NCI-H345 treated with DMSO at 0.1 percent for 48 hours (cell line): ENCODE data around the gene HACD4.
"Not testable (repeated sequence)": the region's sequence is repeated elsewhere in the genome, so short reads cannot be mapped to it uniquely, and the experiment has no call there.

ENCODE experiments used
- DNase-seq: peaks from one replicate; lab custom pipeline; 2025; ENCODE audit not compliant: unreplicated experiment; lab: John Stamatoyannopoulos, UW

HACD4 gene

DNA sequence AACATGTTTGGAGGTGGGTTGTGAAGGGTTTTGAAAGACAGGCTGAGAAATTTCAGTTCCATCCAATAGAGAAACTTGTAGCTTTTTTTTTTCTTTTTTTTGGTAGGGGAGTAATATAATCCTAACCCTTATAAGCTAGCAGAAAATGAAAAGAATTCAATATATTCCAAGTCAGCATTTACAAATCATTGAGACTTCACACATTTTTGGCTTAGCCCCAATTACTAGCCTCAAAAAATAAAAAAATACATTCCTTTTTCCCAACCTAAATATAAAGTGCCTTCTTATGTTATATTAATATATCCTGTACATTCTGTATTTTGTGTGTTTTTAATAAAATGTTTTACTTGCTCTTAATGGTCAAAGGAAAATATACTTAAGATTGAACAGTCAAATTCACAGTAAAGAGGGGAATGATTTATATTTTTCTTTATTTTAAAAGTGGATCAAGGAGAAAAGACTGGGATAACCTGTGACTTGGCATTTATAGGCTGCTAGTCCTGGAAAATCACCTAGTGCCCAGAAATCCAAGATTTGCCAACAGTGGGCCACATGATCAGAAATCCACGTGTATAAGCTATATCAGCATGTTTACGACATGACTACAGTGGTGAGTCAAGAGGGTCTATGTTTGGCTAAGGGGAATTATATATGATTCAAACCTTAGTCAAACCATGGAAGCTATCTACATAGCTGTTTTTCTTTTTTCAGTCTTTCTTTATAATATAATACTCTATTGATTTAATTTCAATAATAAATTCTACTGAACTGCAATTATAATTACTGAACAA, 14.5 kb downstream of the HACD4 start:
- no peak for DNase-seq

DNA sequence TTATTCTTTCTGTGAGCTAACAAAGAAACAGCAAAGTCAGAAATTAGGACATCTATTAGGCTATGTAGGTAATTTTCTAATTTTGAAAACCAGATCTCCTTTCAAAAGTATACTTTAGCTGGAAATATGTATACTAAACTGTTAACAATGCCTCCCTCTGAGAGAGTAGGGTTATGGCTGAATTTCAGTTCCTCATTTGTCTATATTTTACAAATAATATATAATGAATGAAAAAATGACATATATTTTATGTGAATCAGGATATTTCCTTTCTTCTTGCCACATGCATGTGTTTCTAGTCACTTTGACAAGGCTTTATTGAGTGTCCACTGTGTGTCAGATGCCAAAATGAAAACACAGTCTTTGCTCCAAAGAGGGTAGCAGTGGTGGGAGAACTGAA, 15.4 kb downstream of the HACD4 start:
- no peak for DNase-seq

DNA sequence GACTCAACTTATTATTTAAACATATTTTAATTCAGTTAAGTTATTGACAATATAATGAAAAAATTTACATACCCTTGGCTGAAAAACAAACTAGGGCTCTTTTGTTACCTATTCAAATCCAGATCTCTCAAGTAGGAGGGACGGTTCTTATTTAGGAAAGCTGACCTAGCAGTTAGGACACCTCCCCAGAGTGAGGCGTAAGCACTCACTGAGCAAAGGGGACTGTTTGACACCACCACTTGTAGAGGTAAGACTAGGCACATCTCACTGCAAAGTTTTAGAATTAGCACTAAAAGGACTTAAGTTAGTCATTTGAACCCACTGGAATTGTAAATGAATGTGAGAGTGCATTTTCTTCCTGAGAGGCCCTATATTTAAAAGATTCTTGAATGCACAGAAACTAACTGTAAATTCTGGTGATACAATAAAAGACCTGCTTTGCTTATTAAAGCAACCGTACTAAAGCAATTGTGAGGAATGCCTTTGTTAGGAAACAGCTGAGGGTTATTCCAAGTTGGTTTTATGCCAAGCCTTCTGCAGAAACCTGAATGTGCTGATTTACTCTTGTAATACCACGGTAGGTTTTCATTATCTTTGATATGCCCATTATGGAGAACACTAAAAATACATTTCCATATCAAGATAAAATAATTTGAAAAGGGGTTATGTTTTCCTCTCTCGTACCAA, 16.2 kb downstream of the HACD4 start:
- peak; percentile 15 for DNase-seq

DNA sequence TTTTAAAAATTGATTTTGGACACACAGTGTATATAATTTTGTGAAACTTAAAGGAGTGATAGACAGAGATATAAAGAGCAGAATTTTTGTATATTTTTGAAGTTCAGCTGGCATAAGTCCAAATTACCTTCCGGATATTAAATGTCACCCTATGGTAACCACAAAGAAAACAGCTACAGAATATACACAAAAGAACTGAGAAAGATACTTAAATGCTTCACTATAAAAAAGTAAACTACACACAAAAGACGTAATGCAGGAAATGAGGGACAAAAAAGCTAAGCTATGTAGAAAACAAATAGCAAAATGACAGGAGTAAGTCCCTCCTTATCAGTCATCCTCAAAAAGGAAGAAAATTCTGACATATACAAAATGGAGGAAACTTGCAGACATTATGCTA, 29.4 kb downstream of the HACD4 start:
- no peak for DNase-seq

DNA sequence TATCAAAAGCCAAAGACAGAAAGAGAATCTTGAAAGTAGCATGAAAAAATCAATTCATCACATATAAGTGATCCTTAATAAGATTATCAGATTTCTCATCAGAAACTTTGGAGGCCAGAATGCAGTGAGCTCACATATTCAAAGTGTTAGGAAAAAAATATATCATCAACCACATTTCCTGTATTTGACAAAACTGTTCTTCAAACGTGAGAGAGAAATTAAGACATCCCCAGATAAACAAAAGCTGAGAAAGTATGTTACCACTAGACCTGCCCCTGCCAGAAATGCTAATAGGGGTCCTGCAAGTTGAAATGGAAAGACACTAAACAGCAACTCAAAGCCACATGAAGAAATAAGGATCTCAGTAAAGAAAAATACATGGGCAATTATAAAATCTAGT, 29.9 kb downstream of the HACD4 start:
- no peak for DNase-seq

DNA sequence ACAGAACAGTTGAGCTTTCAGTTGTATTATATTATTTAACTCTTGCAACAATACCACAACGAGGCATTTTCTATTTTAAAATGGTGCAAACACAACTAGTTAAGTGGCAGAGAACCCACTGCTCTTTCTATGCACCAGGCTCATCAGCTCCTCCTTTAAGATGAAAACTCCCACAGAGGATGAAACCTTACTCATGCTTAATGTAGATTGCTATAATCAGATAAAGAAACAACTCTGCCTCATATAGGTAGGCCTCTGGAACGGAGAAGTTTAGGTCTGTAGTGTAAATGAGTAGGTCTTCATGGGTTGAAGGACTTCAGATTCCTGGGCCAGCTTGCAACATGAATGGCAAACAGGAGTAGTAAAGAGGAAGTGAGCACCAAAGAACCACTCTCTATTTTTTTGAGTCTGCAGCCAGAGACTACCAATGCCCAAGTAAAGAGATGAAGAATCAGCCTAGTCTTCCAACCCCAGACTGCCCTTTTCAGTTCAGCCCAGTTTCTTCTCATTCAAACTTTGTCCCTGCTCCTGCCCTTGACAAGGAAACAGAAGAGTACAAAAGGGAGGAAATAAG, 33.9 kb downstream of the HACD4 start:
- DNase-seq = no peak

DNA sequence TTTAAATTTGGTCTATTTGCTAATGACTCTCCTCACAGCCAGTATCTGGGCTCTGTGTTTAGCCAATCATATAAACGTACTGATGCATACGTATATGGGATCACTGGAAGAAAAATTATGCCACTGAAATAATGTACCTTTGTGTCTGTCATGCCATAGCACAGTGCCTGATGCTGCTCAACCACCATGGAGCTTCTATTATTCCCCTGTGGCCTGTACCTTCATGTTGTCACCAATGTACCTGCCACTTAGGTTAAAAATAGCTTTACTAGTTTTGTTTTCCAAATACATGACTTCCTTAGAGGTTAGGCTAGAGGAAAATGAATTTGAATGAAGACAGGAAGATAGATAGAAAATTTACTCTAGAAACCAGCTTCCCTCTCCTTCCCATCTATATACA, 34.6 kb downstream of the HACD4 start:
- no peak for DNase-seq

DNA sequence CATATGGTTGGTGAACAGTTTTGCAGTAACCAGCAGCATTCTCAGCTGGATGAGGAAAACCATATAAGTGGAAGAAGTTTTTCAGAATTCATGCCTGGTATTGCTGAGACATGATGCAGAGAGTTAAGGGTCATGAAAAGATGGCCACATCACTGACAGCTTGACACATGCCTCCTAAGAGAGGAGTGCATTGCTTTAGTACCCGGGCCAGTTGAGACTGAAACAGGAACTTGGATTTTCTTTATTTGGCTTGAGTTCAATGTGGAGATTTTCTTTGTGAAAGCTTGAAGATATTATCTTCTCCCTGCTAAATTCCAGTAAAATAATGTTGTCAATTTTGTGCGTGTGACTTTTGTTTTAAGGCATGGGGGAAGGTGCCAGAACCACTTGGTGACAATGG, 35.8 kb downstream of the HACD4 start:
- no peak for DNase-seq

DNA sequence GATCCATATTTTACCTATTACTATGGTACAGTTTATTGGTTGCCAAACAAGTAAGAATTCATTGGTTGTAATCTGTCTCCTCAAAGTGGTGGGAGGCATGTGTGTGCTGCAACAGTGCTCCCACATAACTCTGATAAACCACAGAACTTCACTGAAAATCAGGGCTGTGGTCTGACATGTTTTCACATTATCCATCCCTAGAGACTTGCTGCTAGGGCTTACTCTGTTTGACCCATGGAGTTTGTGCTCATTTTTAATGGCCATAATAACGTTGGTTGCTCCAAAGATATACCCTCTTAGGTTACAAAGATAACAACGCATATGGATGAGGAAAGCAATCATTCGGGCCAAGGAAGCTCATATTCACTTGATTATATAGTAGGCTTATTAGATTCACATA, 37.0 kb downstream of the HACD4 start:
- no peak for DNase-seq

DNA sequence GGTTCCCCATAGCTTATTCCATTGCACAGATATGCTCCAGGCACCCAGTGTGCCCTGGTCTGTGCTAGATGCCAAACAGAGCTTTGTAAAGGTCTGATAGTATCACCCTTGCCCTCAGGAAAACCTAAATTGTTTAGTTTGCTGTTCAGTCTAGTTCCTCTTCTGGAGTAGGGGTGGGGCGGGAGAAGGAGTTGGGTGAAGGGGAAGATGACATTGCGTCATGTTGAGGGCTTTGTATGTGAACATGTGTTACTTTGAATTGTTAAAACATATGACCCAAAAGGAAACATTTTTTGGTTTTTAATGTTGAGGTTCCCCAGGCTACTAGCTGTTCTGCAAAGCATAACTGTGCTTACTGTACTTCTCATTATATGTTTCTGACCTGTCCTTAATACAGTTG, 40.6 kb downstream of the HACD4 start:
- DNase-seq = no peak

DNA sequence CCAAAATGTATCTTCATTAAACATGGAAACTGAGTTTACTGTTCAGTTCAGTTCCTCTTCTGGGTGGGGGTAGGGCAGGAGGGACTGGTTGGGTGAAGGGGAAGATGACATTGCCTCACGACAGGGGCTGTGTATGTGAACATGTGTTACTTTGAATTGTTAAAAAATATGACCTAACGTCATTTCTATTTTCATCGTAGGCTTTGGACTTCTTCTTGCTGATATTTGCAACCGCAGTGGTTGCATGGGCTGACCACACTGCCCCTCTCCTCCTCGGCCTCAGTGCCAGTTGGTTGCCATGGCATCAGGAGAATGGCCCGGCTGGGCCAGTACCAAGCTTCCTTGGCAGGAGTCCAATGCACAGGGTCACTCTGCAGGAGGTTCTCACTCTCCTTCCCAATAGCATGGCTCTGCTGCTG, 41.5 kb downstream of the HACD4 start:
- no peak for DNase-seq

DNA sequence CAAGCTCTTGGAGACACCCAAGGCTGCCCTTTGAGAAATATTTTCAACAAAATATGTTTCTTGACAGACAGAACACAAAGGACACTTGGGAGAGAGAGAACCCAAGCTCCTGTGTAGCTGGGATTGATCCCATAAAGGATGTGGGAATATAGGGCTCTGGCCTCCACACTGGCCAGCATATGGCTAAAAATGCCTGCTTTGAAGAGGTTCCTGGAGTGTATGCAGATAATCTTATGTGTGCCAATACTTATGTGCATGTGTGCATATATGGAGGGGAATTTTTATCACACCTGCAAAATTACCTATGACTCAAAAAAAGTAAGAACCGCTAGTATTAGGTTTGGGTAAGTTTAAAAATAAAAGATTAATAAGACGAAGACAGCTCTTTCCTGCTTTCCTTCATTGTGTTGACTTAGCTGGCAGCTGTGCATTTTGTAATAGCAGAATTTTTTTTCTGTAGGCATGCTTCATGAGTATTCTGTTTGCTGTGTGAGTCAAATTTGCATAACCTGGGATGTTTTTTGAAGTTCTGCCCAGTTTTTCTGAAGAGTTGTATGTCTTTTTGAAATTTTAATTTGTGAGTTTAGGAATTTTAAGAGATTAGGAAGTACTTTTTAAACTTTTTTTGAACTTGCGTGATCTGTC, 42.6 kb downstream of the HACD4 start:
- no peak for DNase-seq

DNA sequence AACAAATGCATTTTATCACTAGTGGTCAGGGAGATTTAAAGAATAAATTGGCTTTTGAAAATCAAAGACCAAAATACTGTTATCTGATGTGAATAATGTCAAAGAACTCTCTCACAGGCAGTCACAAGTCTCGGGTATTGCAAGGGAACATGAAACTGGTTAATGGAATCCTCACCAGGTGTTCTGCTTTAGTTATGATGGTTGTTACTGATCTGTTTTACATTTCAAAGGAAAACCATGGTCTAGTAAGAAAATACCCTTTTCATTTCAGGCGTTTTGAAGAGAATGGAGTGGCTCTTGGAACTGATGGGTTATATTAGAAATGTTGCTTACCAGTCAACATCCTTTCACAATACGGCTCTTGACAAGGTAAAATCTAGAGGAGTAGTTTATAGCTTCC, 43.4 kb downstream of the HACD4 start:
- DNase-seq = no peak

DNA sequence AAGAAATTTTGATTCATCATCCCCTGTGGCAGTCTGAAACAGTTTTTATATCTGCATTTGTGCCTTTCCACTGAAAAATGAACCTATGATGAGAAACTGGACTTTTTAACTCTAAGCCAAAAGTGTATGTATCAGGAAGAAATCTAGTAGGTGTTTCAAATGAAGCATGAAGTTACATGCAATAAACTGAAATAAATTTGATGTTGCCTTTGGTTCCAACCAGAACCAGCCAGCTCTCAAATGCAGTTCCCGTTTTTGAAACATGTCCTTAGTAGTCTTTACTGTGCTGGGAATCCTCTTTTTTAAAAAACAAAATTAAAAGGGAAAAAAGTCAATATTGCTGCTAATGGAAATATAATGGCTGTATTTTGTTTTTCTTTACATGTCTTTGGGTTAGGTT, 43.9 kb downstream of the HACD4 start:
- DNase-seq = no peak

DNA sequence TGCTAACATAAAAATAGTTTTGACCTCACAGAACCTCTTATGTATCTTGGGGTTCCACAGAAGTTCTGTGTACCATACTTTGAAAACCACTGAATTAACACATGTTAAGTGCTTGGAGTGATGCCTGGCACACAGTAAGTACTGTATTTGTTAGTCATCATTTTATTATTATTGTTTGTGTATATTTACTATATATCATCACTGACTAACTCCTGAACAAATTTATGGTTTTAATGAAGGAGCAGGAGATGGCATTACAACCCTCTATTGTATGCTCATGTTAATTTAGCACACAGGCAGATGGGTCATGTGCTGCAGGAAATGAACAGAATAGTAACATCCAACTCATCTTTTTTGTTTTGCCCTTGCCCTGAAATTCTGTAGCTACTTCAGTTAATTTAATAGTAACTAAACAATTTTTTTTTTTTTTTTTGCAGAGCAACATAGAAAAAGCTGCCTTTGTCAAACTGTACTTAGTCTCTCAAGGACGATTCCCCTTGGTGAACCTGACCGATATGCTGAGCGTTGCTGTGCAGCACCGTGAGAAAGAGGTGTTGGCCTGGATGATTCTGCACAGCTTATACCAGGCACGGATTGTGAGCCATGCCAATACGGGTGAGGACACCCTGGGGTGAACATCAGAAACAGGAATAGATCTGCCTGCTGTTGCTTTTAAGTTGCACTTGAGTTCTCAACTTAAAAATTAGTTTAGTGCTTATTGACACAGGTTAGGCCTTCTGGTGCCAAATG, 45.4 kb downstream of the HACD4 start:
- no peak for DNase-seq

DNA sequence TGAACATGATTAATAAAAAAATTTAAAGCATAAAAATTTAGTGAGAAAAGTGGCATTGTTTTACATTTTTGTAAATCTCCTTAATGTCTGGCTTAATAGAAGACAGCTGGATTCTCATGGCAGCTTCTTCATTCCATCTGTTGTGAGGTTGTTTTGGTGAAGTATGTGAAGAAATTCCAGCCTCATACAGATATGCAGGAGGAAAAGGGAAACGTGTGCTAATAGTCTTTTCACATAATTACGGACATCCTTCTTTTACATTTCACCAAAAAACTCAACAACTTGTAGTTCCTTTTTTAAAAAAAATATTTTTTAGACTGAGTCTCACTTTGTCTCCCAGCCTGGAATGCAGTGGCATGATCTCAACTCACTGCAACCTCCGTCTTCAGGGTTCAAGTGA, 46.9 kb downstream of the HACD4 start:
- no peak for DNase-seq

DNA sequence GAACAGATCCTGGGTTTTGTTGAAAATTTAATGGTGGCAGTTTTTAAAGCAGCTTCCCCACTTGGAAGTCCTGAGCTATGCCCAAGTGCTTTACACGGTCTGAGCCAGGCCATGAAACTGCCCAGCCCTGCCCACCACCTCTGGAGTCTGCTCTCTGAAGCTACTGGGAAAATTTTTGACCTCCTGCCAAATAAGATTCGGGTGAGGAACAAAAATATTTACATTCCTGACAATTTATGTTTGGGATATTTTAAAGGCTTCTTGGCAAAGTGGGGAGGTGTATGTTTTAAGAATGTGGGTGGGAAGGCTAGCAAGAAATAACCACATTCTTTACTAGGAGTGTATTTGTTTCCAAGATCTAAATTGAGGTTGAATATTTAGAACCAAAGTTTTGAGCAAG, 50.0 kb downstream of the HACD4 start:
- DNase-seq = no peak

DNA sequence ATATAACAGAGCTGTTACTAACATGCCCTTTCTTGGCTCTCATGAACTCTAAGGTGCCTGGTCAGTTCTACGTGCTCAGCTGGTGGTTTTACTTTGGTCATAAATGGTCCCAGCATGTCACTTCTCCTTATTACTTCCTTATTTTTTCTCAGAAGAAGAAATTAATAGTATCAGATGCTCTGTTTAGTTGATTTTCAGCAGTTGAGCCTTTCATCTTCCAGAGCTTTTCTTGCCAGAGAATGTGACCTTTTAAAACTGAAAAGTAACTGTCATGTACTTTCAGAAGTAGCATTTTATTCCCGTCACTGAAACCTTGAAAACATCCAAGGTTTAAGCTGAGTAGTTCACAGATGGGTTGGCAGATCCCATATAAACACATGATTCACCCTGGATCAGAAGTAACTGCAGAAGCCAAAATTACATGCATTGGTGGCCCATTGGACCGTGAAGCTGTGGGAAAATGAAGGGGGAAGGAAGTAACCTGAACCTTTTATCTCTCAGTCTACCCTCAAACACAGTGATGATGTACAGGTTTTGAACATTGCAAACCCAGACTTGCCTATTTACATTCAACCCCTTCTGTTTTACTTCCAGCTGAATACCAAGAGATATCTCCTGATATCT, 50.5 kb downstream of the HACD4 start:
- no peak for DNase-seq

DNA sequence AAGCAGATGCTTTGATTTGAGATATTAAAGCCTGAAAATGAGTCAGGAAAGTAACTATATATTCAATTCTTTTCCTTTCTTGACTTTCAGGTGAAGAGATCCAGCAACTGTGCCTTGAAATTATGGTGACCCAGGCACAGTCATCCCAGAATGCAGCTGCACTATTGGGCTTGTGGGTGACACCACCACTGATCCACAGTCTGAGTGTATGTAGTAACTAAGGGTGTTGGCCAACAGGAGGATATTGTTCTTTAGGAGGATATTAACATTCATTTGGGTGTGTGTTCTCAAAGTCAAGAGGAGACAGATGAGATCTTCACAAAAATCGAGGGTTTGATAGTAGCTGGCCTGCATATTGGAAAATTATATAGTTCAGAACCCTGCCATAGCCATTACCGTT, 53.2 kb downstream of the HACD4 start:
- DNase-seq = no peak

DNA sequence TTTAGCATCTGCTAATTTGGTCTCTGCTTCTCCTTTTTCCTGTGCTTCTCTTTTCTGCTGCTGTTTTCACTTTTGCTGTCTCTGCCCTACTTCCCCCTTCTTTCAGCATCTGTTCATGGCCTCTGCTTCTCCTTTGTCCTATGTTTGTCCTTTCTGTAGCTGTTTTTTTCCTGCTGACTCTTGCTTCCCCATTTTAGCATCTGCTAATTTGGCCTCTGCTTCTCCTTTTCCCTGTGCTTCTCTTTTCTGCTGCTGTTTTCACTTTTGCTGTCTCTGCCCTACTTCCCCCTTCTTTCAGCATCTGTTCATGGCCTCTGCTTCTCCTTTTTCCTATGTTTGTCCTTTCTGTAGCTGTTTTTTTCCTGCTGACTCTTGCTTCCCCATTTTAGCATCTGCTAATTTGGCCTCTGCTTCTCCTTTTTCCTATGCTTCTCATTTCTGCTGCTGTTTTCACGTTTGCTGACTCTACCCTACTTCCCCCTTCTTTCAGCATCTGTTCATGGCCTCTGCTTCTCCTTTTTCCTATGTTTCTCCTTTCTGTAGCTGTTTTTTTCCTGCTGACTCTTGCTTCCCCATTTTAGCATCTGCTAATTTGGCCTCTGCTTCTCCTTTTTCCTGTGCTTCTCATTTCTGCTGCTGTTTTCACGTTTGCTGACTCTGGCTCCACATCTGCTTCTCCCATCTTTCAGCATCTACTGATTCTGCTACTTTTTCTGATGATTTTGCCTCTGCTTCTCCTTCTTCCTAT, 57.1 kb downstream of the HACD4 start:
- not testable (repeated sequence) for DNase-seq
